SK-N-SH (cell line): Measurements from ENCODE around the gene TBX4. TPM values are rescaled to one million over a fixed set of nuclear protein-coding genes. Genes with fewer than 3 reads are reported as not detected.
"Not testable (repeated sequence)": the region's sequence is repeated elsewhere in the genome, so short reads cannot be mapped to it uniquely, and the experiment has no call there.

Experiments
- CTCF ChIA-PET: fragments of 300-600, 350-600 bp; formaldehyde crosslinking; extraction: SDS; loops from one replicate; lab custom pipeline; 2021; lab: Yijun Ruan, JAX
- POLR2A ChIA-PET: fragments of 350-600 bp; sonication (Branson Sonifier 250); formaldehyde crosslinking; extraction: SDS; loops from one replicate; lab custom pipeline; 2020; ENCODE audit warnings: antibody characterized with exemption, inconsistent platforms; lab: Yijun Ruan, JAX
- DNase-seq: peaks from one replicate; pipeline ENCODE4 v3.0.0; 2012
- H2AFZ ChIP-seq: fragments of 200-600 bp; sonication (generic); 2 replicates; pipeline ENCODE4 v1.8.1; 2016; ENCODE audit warnings: antibody characterized with exemption, mild to moderate bottlenecking, low read depth
- H3F3A ChIP-seq: fragments of 200-600 bp; sonication (generic); replicated peaks from 2 replicates; pipeline ENCODE3; 2016; ENCODE audit warnings: antibody characterized with exemption, mild to moderate bottlenecking; ENCODE audit not compliant: insufficient read depth
- H3K27ac ChIP-seq, 2 experiments: fragments of 200-500 bp in 1 of 2; fragments of 200-600 bp in 1 of 2; sonication (Bioruptor generic) in 1 of 2; sonication (generic), shearing (Covaris generic) in 1 of 2; 2 replicates each; pipeline versions ENCODE4 v1.5.1 to v1.6.1; 2014 to 2016; ENCODE audit warnings: low read depth in 2 of 2, inconsistent platforms in 1 of 2, low read length in 1 of 2, mild to moderate bottlenecking in 1 of 2, mixed read lengths in 1 of 2
- H3K27me3 ChIP-seq: fragments of 200-600 bp; sonication (generic), shearing (Covaris generic); 2 replicates; pipeline ENCODE4 v1.6.1; 2016; ENCODE audit warnings: mixed run types; ENCODE audit not compliant: insufficient read depth
- H3K36me3 ChIP-seq, 2 experiments: fragments of 200-500 bp in 1 of 2; fragments of 200-600 bp in 1 of 2; sonication (Bioruptor generic) in 1 of 2; sonication (generic) in 1 of 2; replicated peaks in 1 of 2; 2 replicates each; pipeline versions ENCODE3 to v1.5.1; 2014 to 2016; ENCODE audit warnings: low read length in 1 of 2, mild to moderate bottlenecking in 1 of 2; ENCODE audit not compliant: insufficient read depth in 2 of 2, control insufficient read depth in 1 of 2
- H3K4me1 ChIP-seq, 2 experiments: fragments of 200-500 bp in 1 of 2; fragments of 200-600 bp in 1 of 2; sonication (Bioruptor generic) in 1 of 2; sonication (generic), shearing (Covaris generic) in 1 of 2; 2 replicates each; pipeline versions ENCODE4 v1.5.1 to v1.6.1; 2014 to 2016; ENCODE audit warnings: low read depth in 1 of 2, low read length in 1 of 2, mixed run types in 1 of 2; ENCODE audit not compliant: insufficient read depth in 2 of 2, control insufficient read depth in 1 of 2
- H3K4me2 ChIP-seq: fragments of 200-600 bp; sonication (generic), shearing (Covaris generic); 2 replicates; pipeline ENCODE4 v1.6.1; 2017; ENCODE audit warnings: mixed run types
- H3K4me3 ChIP-seq, 2 experiments: fragments of 200-500 bp in 1 of 2; fragments of 200-600 bp in 1 of 2; sonication (Bioruptor generic) in 1 of 2; sonication (generic), shearing (Covaris generic) in 1 of 2; 2 replicates each; pipeline versions ENCODE4 v1.5.1 to v1.8.1; 2014 to 2016; ENCODE audit warnings: low read depth in 2 of 2, inconsistent platforms in 1 of 2, low read length in 1 of 2, mild to moderate bottlenecking in 1 of 2, mixed read lengths in 1 of 2, moderate library complexity in 1 of 2
- H3K79me2 ChIP-seq: fragments of 200-600 bp; sonication (generic); 2 replicates; pipeline ENCODE4 v1.8.1; 2017; ENCODE audit warnings: mild to moderate bottlenecking; ENCODE audit not compliant: insufficient read depth
- H3K9ac ChIP-seq: fragments of 200-600 bp; sonication (generic); 2 replicates; pipeline ENCODE4 v1.6.1; 2017; ENCODE audit warnings: mixed run types
- H3K9me2 ChIP-seq: fragments of 200-600 bp; sonication (generic); 2 replicates; pipeline ENCODE4 v1.6.1; 2017; ENCODE audit warnings: mixed run types
- H3K9me3 ChIP-seq: fragments of 200-600 bp; sonication (generic); 2 replicates; pipeline ENCODE4 v1.6.1; 2017; ENCODE audit warnings: mixed run types, mild to moderate bottlenecking, moderate library complexity
- H4K20me1 ChIP-seq: fragments of 200-600 bp; sonication (generic); 2 replicates; pipeline ENCODE4 v1.6.1; 2017; ENCODE audit warnings: mild to moderate bottlenecking, mixed run types; ENCODE audit not compliant: insufficient read depth
- CHD2 ChIP-seq: fragments of 150-350 bp; IDR thresholded peaks from 2 replicates; pipeline ENCODE4 v1.6.1; 2018; ENCODE audit warnings: low read length; ENCODE audit not compliant: partially characterized antibody
- ELF1 ChIP-seq: IDR thresholded peaks from 2 replicates; pipeline ENCODE4 v1.4.0; 2012
- FOSL2 ChIP-seq: IDR thresholded peaks from 2 replicates; pipeline ENCODE4 v1.4.0; 2012; ENCODE audit warnings: low read depth, mild to moderate bottlenecking, moderate library complexity, borderline replicate concordance
- FOXJ3 ChIP-seq: sonication (generic); formaldehyde crosslinking; IDR thresholded peaks from 2 replicates; pipeline ENCODE4 v1.5.1; 2020; ENCODE audit warnings: mild to moderate bottlenecking, missing genetic modification reagents
- FOXM1 ChIP-seq: IDR thresholded peaks from 2 replicates; pipeline ENCODE4 v1.4.0; 2012; ENCODE audit warnings: low read depth, mild to moderate bottlenecking
- GATA2 ChIP-seq: sonication (generic); formaldehyde crosslinking; IDR thresholded peaks from 2 replicates; pipeline ENCODE4 v1.5.0; 2020; ENCODE audit warnings: mild to moderate bottlenecking, missing genetic modification reagents
- JUND ChIP-seq: IDR thresholded peaks from 2 replicates; pipeline ENCODE4 v1.4.0; 2012
- MEF2A ChIP-seq: IDR thresholded peaks from 2 replicates; pipeline ENCODE4 v1.4.0; 2012; ENCODE audit warnings: low read depth, borderline replicate concordance
- MXI1 ChIP-seq: IDR thresholded peaks from 2 replicates; pipeline ENCODE4 v1.6.1; 2012; ENCODE audit warnings: mild to moderate bottlenecking, low read depth, low read length, improper control_type of control experiment
- NRF1 ChIP-seq: IDR thresholded peaks from 2 replicates; pipeline ENCODE4 v1.6.1; 2012; ENCODE audit warnings: low read depth, mild to moderate bottlenecking, low read length
- POLR2AphosphoS5 ChIP-seq: IDR thresholded peaks from 2 replicates; pipeline ENCODE4 v1.6.1; 2012; ENCODE audit warnings: low read depth, low read length
- RAD21 ChIP-seq: IDR thresholded peaks from 2 replicates; pipeline ENCODE4 v1.6.1; 2012; ENCODE audit warnings: mild to moderate bottlenecking, low read length
- RFX5 ChIP-seq: IDR thresholded peaks from 2 replicates; pipeline ENCODE4 v1.6.1; 2012; ENCODE audit warnings: mild to moderate bottlenecking, improper control_type of control experiment, low read length
- SIN3A ChIP-seq: IDR thresholded peaks from 2 replicates; pipeline ENCODE4 v1.6.1; 2012; ENCODE audit warnings: low read depth, mild to moderate bottlenecking, low read length, moderate library complexity, borderline replicate concordance
- TAF1 ChIP-seq: IDR thresholded peaks from 2 replicates; pipeline ENCODE4 v1.6.1; 2012; ENCODE audit warnings: low read depth, mild to moderate bottlenecking, low read length, moderate library complexity, borderline replicate concordance
- TEAD4 ChIP-seq: IDR thresholded peaks from 2 replicates; pipeline ENCODE4 v1.4.0; 2012; ENCODE audit warnings: mild to moderate bottlenecking, borderline replicate concordance; ENCODE audit not compliant: insufficient read depth
- YY1 ChIP-seq: IDR thresholded peaks from 2 replicates; pipeline ENCODE4 v1.4.0; 2012; ENCODE audit warnings: low read depth, mild to moderate bottlenecking
- WGBS: methylation state at CpG from one replicate; pipeline ENCODE4 v1.1.6; 2017; ENCODE audit warnings: low lambda C conversion rate; 5-methylcytosine and 5-hydroxymethylcytosine counted together
- polyA plus RNA-seq, 3 experiments: library from polyadenylated mRNA; depleted of rRNA; stranded (reverse); fragments of >200 nt; gene quantifications; 2 replicates each; pipeline ENCODE4 v1.2.3, GENCODE V29; 2012
- TF ChIP-seq, protein P1 (sequence below): fragments of 200-600 bp; sonication (generic); IDR thresholded peaks from 2 replicates; pipeline ENCODE4 v1.6.1; 2017; ENCODE audit warnings: antibody characterized with exemption, mild to moderate bottlenecking, moderate library complexity
- TF ChIP-seq, protein P2 (sequence below): IDR thresholded peaks from 2 replicates; pipeline ENCODE4; 2012
- TF ChIP-seq, protein P3 (sequence below): IDR thresholded peaks from 2 replicates; pipeline ENCODE4 v1.4.0; 2012; ENCODE audit warnings: low read depth, borderline replicate concordance
- TF ChIP-seq, protein P4 (sequence below): IDR thresholded peaks from 2 replicates; pipeline ENCODE4 v1.4.0; 2012; ENCODE audit warnings: low read depth, borderline replicate concordance

The TBX4 gene
- polyA plus RNA-seq, 1 of the 3 experiments (the other 2 are of a cell fraction), result 0.02 TPM

DNA sequence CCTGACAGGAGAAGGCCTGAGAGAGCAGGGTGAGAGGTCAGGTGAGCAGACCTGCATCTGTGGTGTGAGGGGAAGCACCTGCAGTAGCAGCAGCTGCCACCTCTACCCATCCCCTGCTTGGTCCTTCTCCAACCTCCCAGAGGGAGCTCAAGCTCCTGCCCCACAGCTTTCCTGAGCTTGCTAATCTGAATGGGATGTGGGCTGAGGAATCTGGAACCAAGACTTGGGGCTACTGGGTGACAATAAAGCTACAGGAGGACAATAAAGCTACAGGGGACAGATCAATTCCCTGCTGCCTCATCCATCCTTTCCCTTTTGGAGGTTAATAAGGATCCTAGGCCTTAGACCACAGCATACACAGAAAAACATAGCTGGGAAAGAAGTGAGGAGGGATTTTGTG lies 4.9 kb upstream of the TBX4 start (continued):
- TF ChIP-seq, protein P1, sequence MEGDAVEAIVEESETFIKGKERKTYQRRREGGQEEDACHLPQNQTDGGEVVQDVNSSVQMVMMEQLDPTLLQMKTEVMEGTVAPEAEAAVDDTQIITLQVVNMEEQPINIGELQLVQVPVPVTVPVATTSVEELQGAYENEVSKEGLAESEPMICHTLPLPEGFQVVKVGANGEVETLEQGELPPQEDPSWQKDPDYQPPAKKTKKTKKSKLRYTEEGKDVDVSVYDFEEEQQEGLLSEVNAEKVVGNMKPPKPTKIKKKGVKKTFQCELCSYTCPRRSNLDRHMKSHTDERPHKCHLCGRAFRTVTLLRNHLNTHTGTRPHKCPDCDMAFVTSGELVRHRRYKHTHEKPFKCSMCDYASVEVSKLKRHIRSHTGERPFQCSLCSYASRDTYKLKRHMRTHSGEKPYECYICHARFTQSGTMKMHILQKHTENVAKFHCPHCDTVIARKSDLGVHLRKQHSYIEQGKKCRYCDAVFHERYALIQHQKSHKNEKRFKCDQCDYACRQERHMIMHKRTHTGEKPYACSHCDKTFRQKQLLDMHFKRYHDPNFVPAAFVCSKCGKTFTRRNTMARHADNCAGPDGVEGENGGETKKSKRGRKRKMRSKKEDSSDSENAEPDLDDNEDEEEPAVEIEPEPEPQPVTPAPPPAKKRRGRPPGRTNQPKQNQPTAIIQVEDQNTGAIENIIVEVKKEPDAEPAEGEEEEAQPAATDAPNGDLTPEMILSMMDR, result no peak
- TF ChIP-seq, protein P2, sequence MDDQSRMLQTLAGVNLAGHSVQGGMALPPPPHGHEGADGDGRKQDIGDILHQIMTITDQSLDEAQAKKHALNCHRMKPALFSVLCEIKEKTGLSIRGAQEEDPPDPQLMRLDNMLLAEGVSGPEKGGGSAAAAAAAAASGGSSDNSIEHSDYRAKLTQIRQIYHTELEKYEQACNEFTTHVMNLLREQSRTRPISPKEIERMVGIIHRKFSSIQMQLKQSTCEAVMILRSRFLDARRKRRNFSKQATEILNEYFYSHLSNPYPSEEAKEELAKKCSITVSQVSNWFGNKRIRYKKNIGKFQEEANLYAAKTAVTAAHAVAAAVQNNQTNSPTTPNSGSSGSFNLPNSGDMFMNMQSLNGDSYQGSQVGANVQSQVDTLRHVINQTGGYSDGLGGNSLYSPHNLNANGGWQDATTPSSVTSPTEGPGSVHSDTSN, result no peak
- TF ChIP-seq YY1, result no peak

DNA sequence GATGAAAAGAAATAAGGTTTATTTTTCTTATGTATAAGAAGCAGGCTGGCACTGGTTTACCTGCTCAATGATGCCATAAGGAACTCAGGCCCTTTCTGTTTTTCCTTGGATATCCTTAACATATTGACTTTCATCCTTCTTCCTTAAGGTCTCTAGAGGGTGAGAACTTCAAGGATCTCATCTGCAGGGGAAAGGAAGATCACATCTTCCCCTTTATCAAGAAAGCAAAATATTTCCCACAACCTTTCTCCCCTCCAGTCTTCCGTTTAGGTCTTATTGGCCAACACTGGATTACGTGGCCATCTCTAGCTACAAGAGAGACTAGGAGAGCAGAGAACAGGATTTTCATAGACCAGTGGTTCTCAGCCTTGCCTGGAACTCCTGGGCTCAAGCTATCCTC lies 4.2 kb upstream of the TBX4 start:
- Histone ChIP-seq H3K4me1 (no peaks in the 10 kb centered on the region; a peak in 1 of 4 replicates), H3K79me2 (no peaks in the 10 kb centered on the region), H3K4me2 (no peak overlapping the region), H3K9ac (no peak overlapping the region), H3F3A (no peaks in the 10 kb centered on the region), H3K9me2 (no peaks in the 10 kb centered on the region), H3K27ac (no peak overlapping the region), H3K36me3 (no peaks in the 10 kb centered on the region), H2AFZ (no peak overlapping the region), H3K27me3 (no peaks in the 10 kb centered on the region), H3K4me3 (no peak overlapping the region), H4K20me1 (no peaks in the 10 kb centered on the region), H3K9me3 (no peaks in the 10 kb centered on the region)
- 59% methylated on average over 2 of the region's 2 CpGs for WGBS
- CTCF ChIA-PET, result interaction anchor here (1.0 to 2.6 kb wide), 6 partner anchors 11 to 31 kb away, joined by 3 to 12 read pairs (median 5); no protein-coding TSS in a partner anchor
- POLR2A ChIA-PET, result interaction anchor here (0.6 to 0.9 kb wide), 2 partner anchors 14 to 856 kb away, joined by 4 read pairs; no protein-coding TSS in a partner anchor
- TF ChIP-seq JUND (no peak), NRF1 (no peak), MXI1 (no peak), CHD2 (no peak), FOSL2 (no peak), ELF1 (no peak), FOXM1 (no peak), FOXJ3 (CRISPR knock-in tag) (no peak), TEAD4 (no peak), TAF1 (no peak), RAD21 (no peak), POLR2AphosphoS5 (no peak), GATA2 (CRISPR knock-in tag) (no peak), SIN3A (no peak), MEF2A (no peak), YY1 (no peak), RFX5 (no peak)
- TF ChIP-seq, protein P3, sequence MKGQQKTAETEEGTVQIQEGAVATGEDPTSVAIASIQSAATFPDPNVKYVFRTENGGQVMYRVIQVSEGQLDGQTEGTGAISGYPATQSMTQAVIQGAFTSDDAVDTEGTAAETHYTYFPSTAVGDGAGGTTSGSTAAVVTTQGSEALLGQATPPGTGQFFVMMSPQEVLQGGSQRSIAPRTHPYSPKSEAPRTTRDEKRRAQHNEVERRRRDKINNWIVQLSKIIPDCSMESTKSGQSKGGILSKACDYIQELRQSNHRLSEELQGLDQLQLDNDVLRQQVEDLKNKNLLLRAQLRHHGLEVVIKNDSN, result no peak
- TF ChIP-seq, protein P4, sequence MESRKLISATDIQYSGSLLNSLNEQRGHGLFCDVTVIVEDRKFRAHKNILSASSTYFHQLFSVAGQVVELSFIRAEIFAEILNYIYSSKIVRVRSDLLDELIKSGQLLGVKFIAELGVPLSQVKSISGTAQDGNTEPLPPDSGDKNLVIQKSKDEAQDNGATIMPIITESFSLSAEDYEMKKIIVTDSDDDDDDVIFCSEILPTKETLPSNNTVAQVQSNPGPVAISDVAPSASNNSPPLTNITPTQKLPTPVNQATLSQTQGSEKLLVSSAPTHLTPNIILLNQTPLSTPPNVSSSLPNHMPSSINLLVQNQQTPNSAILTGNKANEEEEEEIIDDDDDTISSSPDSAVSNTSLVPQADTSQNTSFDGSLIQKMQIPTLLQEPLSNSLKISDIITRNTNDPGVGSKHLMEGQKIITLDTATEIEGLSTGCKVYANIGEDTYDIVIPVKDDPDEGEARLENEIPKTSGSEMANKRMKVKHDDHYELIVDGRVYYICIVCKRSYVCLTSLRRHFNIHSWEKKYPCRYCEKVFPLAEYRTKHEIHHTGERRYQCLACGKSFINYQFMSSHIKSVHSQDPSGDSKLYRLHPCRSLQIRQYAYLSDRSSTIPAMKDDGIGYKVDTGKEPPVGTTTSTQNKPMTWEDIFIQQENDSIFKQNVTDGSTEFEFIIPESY, result no peak
- no peak for DNase-seq

DNA sequence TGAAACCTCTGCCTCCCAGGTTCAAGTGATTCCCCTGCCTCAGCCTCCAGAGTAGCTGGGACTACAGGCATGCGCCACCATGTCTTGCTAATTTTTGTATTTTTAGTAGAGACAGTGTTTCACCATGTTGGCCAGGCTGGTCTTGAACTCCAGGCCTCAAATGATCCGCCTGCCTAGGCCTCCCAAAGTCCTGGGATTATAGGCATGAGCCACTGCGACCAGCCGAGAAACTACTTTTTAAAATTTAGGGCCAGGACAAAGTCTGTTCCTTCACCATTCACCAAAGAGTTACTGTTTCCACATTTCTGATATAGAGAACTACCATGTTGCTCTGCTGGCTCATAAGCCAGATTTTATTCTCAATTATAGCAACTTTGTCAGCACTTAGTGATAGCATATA lies 3.1 kb upstream of the TBX4 start:
- H3K9me3 ChIP-seq, POLR2A ChIA-PET: not testable (repeated sequence)
- CTCF ChIA-PET, result interaction anchor here (0.7 to 2.6 kb wide), 9 partner anchors 9 to 127 kb away, joined by 3 to 12 read pairs (median 4); no protein-coding TSS in a partner anchor

More for the DNA sequence above, 3.1 kb upstream of the TBX4 start:
- WGBS, result 77% methylated on average over 4 of the region's 4 CpGs
- H3K4me3 ChIP-seq, H3K27me3 ChIP-seq, H3K79me2 ChIP-seq, H3K4me2 ChIP-seq, H3K9me2 ChIP-seq, H3K27ac ChIP-seq, H3K4me1 ChIP-seq, H3F3A ChIP-seq, H2AFZ ChIP-seq, H4K20me1 ChIP-seq, H3K36me3 ChIP-seq, H3K9ac ChIP-seq, DNase-seq: not testable (repeated sequence)
